Left colon (tissue), 2 donors: ENCODE measurements around the gene ITIH5. TPM values are rescaled to one million over a fixed set of nuclear protein-coding genes. Genes with fewer than 3 reads are reported as not detected.

ENCODE experiments used
- ATAC-seq: fragments of 200-7000 bp; cut with Tn5 transposase; one replicate; pipeline ENCODE4 v1.9.1; 2020; ENCODE audit warnings: mild to moderate bottlenecking, moderate library complexity
- DNase-seq, 2 donors: peaks; one replicate each; pipeline ENCODE4 v3.0.0-alpha.2; 2020
- intact Hi-C, 2 donors: fragments of 100-400 bp; cut with DNase I in 1 of 2; cut with micrococcal nuclease in 1 of 2; formaldehyde crosslinking; loops; one replicate each; pipeline versions ENCODE4 v1.11.2 to v1.14.0; 2022; cut with DNase I, micrococcal nuclease
- total RNA-seq, 2 donors: library from RNA; stranded (reverse); fragmentation: NEBNext Ultra II Directional; extraction: Animal tissue kit (Norgen Biotek cat#: 25700); gene quantifications; one replicate each; pipeline ENCODE4 v1.2.1, GENCODE V29; 2021
- donor health status: DM: no; HTN: no; CAD: no.
- donor health status: DM: yes; HTN: yes; CAD: no.

ITIH5 gene
- total RNA-seq, 2 donors from 2014 or later, result 2.8 to 14.2 TPM

GRCh38 chr10:7647062-7647664 is 19.6 kb downstream of the ITIH5 start:
- DNase-seq (no peak), ATAC-seq (no peak)
- intact Hi-C loops, result no loop called here

DNA sequence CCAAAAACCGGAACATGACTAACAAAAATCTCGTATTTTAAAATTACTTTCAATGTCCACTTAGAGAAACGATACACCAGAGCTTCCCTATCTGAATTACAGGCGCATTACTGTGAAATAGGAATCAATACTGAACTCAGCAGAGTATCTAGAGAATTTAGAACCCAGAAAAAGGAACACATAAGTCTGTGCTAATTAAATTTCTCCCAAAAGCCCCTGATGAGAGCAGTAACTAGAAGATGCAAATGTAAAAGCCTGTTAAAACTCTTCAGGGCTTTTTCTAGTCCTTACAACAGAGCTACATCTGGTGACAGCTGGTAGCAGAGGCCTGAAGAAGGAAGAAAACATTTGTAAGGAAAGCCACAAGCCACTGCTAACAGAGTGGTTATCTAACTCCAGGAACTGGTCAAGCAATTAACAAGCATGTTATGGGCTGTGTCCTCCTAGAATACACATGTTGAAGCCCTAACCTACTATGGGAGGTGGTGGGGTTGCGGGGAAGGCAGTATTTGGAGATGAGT is 24.2 kb downstream of the ITIH5 start:
- no peak for ATAC-seq
- intact Hi-C loops, result no loop called here

DNA sequence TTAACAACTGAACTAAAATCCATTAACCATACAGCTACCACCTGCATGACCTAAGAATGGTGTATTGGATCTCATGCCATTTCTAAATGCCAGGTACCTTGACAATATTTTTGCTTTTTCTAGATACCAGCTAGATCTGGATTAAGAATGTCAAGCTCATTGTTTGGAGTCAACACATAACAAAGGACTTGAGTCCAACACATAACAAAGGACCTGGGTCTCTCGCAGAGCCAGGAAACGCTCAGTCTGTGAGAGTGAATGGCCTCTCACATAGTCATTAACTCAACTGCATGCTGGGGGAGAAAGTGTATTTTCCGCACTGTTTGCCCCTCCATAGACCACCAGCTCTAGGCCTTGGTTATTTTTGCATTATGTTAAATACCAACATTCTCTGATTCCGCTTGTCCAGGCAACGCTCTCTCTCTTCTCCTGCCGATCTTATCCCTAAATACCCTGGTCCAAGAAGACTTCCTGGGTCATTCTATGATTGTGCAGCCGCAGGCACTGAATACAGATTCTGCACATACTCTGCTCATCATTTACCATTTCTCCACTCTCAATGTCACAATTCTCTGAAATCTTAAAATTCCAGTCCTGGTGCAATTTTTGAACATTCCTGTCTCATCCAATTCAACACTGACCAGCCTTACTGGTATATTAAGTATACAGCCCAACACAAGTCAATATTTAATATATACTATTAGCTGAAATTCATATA is 31.2 kb downstream of the ITIH5 start:
- no peak for DNase-seq
- no peak for ATAC-seq
- intact Hi-C loops, result no loop called here

More for the DNA sequence above, 24.2 kb downstream of the ITIH5 start:
- no peak for DNase-seq

GRCh38 chr10:7634142-7634894 is 32.4 kb downstream of the ITIH5 start:
- intact Hi-C loops, result no loop called here
- no peak for ATAC-seq
- no peak for DNase-seq

DNA sequence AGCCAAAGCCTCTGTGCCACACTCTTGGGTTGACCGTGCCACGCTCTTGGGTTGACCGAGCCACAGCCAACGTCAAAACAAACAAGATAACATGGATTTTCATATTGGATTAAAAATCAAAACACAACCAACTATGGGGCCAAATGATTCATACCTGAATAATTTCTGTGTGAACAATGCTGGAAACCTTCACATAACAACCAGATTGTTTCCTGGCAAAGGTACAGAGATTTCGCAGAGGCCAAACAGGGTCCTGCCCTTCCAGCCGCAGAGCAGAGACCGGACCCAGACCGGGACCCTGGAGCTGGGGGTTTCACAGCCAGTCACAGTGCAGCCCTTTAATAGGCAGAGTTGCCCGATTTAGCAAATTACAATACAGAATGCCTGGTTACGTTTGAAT is 40.5 kb downstream of the ITIH5 start:
- intact Hi-C loops, result no loop called here
- no peak for DNase-seq
- ATAC-seq, result no peak

GRCh38 chr10:7625836-7626235 is 40.9 kb downstream of the ITIH5 start:
- DNase-seq (peak in 1 of 2 donors; percentile 58), ATAC-seq (no peak)
- intact Hi-C loops, result no loop called here

- no peak for ATAC-seq
- intact Hi-C loops, result no loop called here
- no peak for DNase-seq
Measured at GRCh38 chr10:7625009-7625408, 41.8 kb downstream of the ITIH5 start.

DNA sequence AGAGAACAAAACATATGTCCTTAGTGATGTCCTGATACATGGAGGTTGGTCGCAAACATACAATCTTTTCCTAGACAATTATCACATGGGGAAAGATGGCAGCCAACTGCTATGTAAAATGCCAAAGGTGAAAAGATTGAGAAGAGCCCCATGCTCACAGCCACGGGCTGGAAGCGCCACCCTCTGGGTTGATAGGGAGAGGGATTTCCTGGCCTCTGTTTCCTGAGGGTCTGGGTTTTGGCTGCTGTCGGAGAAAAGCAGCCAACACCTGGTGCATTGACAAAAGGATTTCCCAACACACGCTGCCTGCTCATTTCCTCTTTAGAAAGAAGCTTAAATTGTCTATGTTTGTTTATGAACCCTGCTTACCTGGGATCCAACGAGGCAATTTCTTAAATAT is 43.8 kb downstream of the ITIH5 start:
- no peak for DNase-seq
- intact Hi-C loops, result no loop called here
- ATAC-seq, result no peak

DNA sequence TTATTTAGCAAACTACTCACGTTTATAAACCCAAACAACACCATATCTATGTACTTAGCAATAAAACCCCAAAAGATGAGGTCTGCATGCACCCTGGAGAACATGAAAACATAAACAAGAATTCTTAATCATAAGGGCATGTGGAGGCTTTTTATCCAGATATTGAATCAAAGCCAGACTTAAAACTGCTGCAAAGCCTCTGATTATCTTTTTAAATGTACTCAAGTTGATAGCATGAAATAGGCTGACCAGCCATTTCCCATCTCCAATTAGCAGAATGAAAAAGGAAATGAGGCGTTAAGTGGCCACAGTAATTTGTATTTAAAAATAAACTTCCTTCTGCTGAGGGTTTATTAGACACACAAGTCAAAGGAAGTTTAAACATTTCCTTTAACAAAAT is 48.3 kb downstream of the ITIH5 start:
- intact Hi-C loops, result no loop called here
- DNase-seq (no peak), ATAC-seq (no peak)

DNA sequence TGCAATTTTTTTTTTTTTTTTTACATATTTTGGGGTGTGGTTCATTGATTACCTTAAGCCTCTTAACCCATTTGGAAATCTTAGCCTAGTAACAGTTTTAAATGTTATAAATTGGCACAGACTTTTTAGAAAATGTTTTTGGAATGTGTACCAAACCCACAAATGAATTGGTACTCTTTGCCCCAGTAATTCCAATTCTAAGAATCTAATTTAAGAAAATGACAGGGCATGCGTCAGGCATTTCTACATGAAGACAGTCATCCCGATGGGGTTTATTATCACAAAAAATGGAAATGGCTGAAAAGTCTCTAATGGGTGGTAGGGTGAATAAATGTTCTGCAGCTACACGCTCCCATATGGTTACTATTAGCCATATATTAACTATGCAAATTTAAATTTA is 54.9 kb downstream of the ITIH5 start:
- intact Hi-C loops, result no loop called here
- no peak for DNase-seq
- no peak for ATAC-seq

DNA sequence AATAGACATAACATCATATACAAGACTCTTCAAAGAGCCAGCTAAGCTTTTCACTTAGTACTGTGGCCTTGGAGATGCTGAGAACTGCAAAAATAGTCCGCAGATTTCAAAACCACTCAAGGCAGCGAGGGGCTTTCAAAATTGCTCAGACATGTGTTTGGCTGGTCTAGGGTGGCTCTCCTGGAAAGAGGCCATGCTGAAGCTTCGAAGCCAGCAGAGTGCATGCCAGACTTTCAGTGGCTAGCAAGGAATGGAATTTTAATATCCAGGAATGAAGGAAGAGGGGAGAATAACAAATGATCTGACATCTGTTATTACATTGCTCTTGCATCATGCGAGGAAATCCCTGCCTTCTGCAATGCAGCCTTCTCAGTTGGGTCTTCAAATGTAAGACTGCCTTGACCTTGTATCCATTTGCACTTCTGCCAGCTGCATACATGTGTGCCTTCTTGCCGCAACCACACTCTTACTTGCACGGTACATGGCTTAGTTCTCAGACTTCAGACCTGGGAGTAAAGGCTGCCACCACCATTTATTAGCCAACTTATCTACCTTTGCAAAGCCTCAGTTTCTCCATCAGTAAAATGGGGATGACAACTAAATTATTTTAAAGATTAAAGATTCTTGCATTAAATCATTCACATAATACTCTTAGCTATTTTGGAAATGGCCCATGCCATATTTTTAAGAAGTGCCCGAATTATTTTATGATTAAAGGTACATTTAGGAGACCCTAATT is 55.9 kb downstream of the ITIH5 start:
- intact Hi-C loops, result no loop called here
- DNase-seq, result peak in 1 of 2 donors; percentile 13

GRCh38 chr10:7610026-7610425 is 56.7 kb downstream of the ITIH5 start:
- no peak for DNase-seq
- no peak for ATAC-seq
- intact Hi-C loops, result no loop called here

More for the DNA sequence above, 55.9 kb downstream of the ITIH5 start:
- ATAC-seq, result no peak

DNA sequence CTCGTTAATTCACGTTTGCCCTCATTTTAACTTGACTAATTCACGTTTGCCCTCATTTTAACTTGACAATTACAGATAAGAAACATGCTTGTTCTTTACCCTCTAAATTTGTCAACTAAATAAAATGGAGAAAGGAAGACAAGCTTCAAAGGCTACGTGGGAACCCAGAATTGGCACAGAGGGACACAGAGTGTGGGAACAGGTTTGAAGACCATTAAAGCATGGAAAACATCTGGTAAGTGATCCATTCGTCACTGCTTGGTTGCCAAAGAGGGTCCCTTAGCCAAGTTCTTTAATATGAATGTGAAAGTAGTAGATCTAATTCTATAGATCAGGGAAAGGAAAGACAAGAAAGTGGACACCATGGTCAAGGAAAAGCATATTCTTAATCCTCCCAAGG is 57.2 kb downstream of the ITIH5 start:
- DNase-seq (no peak), ATAC-seq (no peak)
- intact Hi-C loops, result no loop called here

DNA sequence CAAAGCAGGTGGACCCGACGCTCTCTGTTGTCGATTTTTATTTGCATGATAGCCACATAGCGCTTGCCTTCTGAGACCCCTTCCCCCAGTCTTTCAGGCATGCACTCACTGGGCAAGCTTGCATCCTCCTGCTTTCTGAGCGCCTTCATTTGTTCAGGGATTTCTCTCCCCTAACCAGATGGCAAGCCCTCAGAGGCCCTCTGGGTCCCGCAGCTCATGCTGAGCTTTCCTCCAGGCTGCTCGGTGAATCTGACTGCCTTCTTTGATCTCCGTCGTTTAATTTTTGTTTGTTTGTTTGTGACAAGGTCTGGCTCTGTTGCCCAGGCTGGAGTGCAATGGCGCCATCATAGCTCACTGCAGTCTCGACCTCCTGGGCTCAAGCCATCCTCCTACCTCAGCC is 58.8 kb downstream of the ITIH5 start:
- intact Hi-C loops, result no loop called here
- ATAC-seq, result no peak

GRCh38 chr10:7606951-7607404 is 59.8 kb downstream of the ITIH5 start:
- intact Hi-C loops, result no loop called here
- DNase-seq, result no peak
- no peak for ATAC-seq

More for the DNA sequence above, 58.8 kb downstream of the ITIH5 start:
- no peak for DNase-seq

DNA sequence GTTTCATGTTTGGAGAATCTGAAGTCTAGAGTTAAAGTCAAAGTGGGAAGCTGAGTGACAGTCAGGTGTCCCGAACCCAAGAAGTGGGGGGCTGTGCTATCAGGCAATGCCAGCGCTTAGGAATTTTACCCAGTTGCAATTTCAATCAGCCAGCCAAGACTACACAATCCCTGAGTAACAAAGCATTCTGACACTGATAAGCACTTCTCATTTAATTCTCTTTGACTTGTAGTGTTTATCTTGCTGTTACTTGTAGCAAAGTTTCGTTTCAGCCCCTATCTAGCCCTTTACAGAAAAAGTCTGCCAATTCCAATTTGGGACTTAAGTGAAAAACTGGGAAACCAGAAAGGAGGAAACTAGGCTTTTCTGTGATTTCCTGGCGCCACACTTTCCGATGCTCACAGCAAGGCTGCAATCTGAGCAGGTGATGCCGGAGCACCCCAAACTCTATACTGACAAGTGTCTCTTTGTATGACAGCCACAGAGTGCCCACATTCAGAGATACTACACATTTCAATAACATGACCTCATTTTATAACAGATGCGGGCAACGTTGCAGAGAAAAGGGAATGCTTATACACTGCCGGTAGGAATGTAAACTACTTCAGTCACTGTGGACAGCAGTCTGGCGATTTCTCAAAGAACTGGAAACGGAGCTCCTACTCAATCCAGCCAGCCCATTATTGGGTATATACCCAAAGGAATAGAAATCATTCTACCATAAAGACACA is 61.0 kb downstream of the ITIH5 start:
- intact Hi-C loops, result no loop called here
- DNase-seq (no peak), ATAC-seq (no peak)

DNA sequence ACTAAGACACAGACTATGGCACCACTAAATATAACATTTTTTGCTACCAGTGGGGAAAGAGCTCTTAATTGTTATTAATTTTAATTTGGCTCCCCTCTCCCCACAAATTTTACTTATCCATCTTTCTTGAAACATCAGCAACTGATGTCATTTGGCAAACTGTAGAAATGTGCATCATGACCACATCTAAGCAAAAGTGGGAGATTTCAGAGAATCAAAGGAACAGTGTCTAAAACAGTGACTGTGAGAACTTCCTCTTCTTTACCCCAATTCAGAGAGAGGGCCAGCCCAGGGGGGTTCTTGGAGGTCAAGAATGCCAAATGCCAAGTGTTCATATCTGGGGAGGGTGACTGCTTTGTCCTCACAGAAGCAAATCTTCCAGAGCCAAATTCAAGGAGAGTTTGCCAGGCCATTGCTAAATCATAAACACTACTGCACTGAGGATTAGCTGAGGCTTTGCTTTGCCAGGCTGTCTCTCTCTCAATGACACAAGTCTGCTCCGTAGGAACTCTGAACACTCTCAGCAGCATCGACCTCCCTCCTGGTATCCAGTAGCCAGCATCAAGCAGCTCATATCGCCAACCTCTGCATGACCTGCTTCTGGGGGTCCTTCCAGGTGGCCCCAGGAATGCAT is 65.6 kb downstream of the ITIH5 start:
- ATAC-seq (no peak), DNase-seq (no peak)
- intact Hi-C loops, result no loop called here

GRCh38 chr10:7598771-7599170 is 68.0 kb downstream of the ITIH5 start:
- ATAC-seq (no peak), DNase-seq (no peak)
- intact Hi-C loops, result no loop called here
